Colonic mucosa (tissue), 4 donors: Measurements from ENCODE around the gene PMEPA1. TPM values are rescaled to one million over a fixed set of nuclear protein-coding genes. Genes with fewer than 3 reads are reported as not detected.

Source experiments
- DNase-seq: peaks from one replicate; pipeline ENCODE4 v3.0.0-alpha.2; 2020
- H3K27ac ChIP-seq: fragments of 200-600 bp; one replicate; pipeline ENCODE4 v1.8.0; 2021
- H3K27me3 ChIP-seq: fragments of 200-600 bp; one replicate; pipeline ENCODE4 v1.8.0; 2021
- H3K36me3 ChIP-seq: fragments of 200-600 bp; one replicate; pipeline ENCODE4 v1.8.0; 2021
- H3K4me1 ChIP-seq: fragments of 200-600 bp; one replicate; pipeline ENCODE4 v1.8.0; 2021; ENCODE audit warnings: mild to moderate bottlenecking
- H3K4me3 ChIP-seq: fragments of 200-600 bp; one replicate; pipeline ENCODE4 v1.8.0; 2021
- H3K9ac ChIP-seq, 2 donors: one replicate each; pipeline ENCODE4 v1.7.0; 2013; ENCODE audit warnings: control low read depth in 2 of 2, low read depth in 2 of 2, low read length in 2 of 2
- H3K9me3 ChIP-seq: fragments of 200-600 bp; one replicate; pipeline ENCODE4 v1.8.0; 2021
- CTCF ChIP-seq: fragments of 200-600 bp; IDR thresholded peaks from one replicate; pipeline ENCODE4 v1.8.0; 2022; ENCODE audit warnings: antibody characterized with exemption, mild to moderate bottlenecking
- intact Hi-C: fragments of 100-400 bp; cut with DNase I; formaldehyde crosslinking; loops from one replicate; pipeline ENCODE4 v1.14.1; 2022
- total RNA-seq, 2 donors: library from RNA; stranded (reverse); fragmentation: NEBNext Ultra II Directional in 1 of 2; extraction: Animal tissue kit (Norgen Biotek cat#: 25700) in 1 of 2; gene quantifications; one replicate each; pipeline ENCODE4 v1.2.1, GENCODE V29; 2021
- donor health status: healthy.
- donor health status: DM: no; HTN: no; CAD: no.
- donor health status: DM: no; HTN: no; CAD: no.

Gene PMEPA1
- total RNA-seq, 2 donors from 2014 or later, result 13.0 to 26.1 TPM

- DNase-seq, result no peak
- H3K27me3 ChIP-seq, result no peaks in the 10 kb centered on the region
- H3K4me1 ChIP-seq, result peaks cover 8% of the 10 kb centered on the region
- intact Hi-C loops, result no loop called here
- no peak overlapping the region for H3K9ac ChIP-seq
- H3K4me3 ChIP-seq, result no peak overlapping the region
- H3K36me3 ChIP-seq, result no peaks in the 10 kb centered on the region
- no peak for TF ChIP-seq CTCF
- H3K27ac ChIP-seq, result no peak overlapping the region
- H3K9me3 ChIP-seq, result no peaks in the 10 kb centered on the region
These were observed 15.3 kb downstream of the PMEPA1 start for GRCh38 chr20:57694481-57694880.

- H3K27me3 ChIP-seq, result no peaks in the 10 kb centered on the region
- intact Hi-C loops, result no loop called here
- H3K4me3 ChIP-seq, result no peak overlapping the region
- peak overlapping the region in 1 of 2 donors; percentile 7 for H3K9ac ChIP-seq
- no peak for DNase-seq
- peak overlapping the region; percentile 24 for H3K27ac ChIP-seq
- H3K36me3 ChIP-seq, result no peaks in the 10 kb centered on the region
- peaks cover 3% of the 10 kb centered on the region for H3K4me1 ChIP-seq
- no peak for TF ChIP-seq CTCF
- H3K9me3 ChIP-seq, result no peaks in the 10 kb centered on the region
These were observed 16.0 kb downstream of the PMEPA1 start for GRCh38 chr20:57693670-57694329.

- peak overlapping the region; percentile 24 for H3K27ac ChIP-seq
- peak; percentile 86 for DNase-seq
- intact Hi-C loops, result no loop called here
- no peaks in the 10 kb centered on the region for H3K9me3 ChIP-seq
- no peaks in the 10 kb centered on the region for H3K27me3 ChIP-seq
- no peaks in the 10 kb centered on the region for H3K36me3 ChIP-seq
- H3K9ac ChIP-seq, result no peak overlapping the region
- TF ChIP-seq CTCF, result peak; percentile 55
- peaks cover 3% of the 10 kb centered on the region for H3K4me1 ChIP-seq
- no peak overlapping the region for H3K4me3 ChIP-seq
These were observed 16.7 kb downstream of the PMEPA1 start for GRCh38 chr20:57693002-57693582.

GRCh38 chr20:57692393-57692792, 17.4 kb downstream of the PMEPA1 start:
- Histone ChIP-seq H3K9ac (peak overlapping the region in 1 of 2 donors; percentile 8), H3K27ac (no peak overlapping the region)

GRCh38 chr20:57691699-57692098, 18.1 kb downstream of the PMEPA1 start:
- Histone ChIP-seq H3K4me1 (peaks cover 9% of the 10 kb centered on the region), H3K4me3 (no peak overlapping the region), H3K9me3 (no peaks in the 10 kb centered on the region), H3K36me3 (no peaks in the 10 kb centered on the region), H3K27ac (no peak overlapping the region), H3K27me3 (no peaks in the 10 kb centered on the region), H3K9ac (no peak overlapping the region)
- TF ChIP-seq CTCF, result no peak
- intact Hi-C loops, result no loop called here
- no peak for DNase-seq

More at GRCh38 chr20:57692393-57692792, 17.4 kb downstream of the PMEPA1 start:
- TF ChIP-seq CTCF, result no peak
- Histone ChIP-seq H3K4me3 (no peak overlapping the region), H3K27me3 (no peaks in the 10 kb centered on the region), H3K36me3 (no peaks in the 10 kb centered on the region), H3K4me1 (peaks cover 4% of the 10 kb centered on the region), H3K9me3 (no peaks in the 10 kb centered on the region)
- DNase-seq, result no peak
- intact Hi-C loops, result no loop called here
